ENCODE measurements around the gene PREX1.

DNA sequence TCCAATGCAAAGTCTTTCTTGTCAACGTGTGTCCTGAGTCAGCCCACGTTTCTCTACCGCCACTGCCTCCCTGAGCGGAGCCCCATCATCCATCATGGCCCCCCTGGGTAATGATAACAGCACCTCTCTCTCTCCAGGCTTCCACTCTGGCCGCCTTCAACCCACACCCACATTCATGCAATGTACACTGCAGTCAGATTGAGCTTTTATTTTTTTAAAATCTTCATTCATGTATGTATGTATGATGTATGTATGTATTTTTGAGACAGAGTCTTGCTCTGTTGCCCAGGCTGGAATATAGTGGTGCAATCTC, 245.2 kb downstream of the PREX1 start:
- TF ChIP-seq POLR2AphosphoS5 (IDR thresholded peaks at IDR 0.05) (no peak), POLR2A (IDR thresholded peaks at IDR 0.05) (no peak)
- TF ChIP-seq, protein P1, sequence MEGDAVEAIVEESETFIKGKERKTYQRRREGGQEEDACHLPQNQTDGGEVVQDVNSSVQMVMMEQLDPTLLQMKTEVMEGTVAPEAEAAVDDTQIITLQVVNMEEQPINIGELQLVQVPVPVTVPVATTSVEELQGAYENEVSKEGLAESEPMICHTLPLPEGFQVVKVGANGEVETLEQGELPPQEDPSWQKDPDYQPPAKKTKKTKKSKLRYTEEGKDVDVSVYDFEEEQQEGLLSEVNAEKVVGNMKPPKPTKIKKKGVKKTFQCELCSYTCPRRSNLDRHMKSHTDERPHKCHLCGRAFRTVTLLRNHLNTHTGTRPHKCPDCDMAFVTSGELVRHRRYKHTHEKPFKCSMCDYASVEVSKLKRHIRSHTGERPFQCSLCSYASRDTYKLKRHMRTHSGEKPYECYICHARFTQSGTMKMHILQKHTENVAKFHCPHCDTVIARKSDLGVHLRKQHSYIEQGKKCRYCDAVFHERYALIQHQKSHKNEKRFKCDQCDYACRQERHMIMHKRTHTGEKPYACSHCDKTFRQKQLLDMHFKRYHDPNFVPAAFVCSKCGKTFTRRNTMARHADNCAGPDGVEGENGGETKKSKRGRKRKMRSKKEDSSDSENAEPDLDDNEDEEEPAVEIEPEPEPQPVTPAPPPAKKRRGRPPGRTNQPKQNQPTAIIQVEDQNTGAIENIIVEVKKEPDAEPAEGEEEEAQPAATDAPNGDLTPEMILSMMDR (IDR thresholded peaks at IDR 0.05): no peak
